Chondrocyte (in vitro differentiated cells): ENCODE data around the gene AKAP8L. TPM values are rescaled to one million over a fixed set of nuclear protein-coding genes. Genes with fewer than 3 reads are reported as not detected.

Experiments
- DNase-seq: peaks from one replicate; pipeline ENCODE4 v3.0.0; 2021; ENCODE audit warnings: mixed read lengths, low spot score
- H3K27ac Mint-ChIP-seq: one replicate; pipeline ENCODE4 v1.8.0; 2021; ENCODE audit warnings: mild to moderate bottlenecking, moderate library complexity, mixed read lengths; ENCODE audit not compliant: unreplicated experiment
- H3K27me3 Mint-ChIP-seq: 2 replicates; pipeline ENCODE4 v1.8.0; 2021; ENCODE audit warnings: low read depth, mixed read lengths
- H3K36me3 Mint-ChIP-seq: 2 replicates; pipeline ENCODE4 v1.8.0; 2021; ENCODE audit warnings: low read depth, mixed read lengths
- H3K4me1 Mint-ChIP-seq: 2 replicates; pipeline ENCODE4 v1.8.0; 2021; ENCODE audit warnings: low read depth, mild to moderate bottlenecking, mixed read lengths
- H3K4me3 Mint-ChIP-seq: one replicate; pipeline ENCODE4 v1.8.0; 2021; ENCODE audit warnings: mild to moderate bottlenecking, moderate library complexity, mixed read lengths; ENCODE audit not compliant: unreplicated experiment
- H3K9me3 Mint-ChIP-seq: 2 replicates; pipeline ENCODE4 v1.8.0; 2021; ENCODE audit warnings: low read depth, mixed read lengths
- total RNA-seq: library from RNA; stranded (reverse); gene quantifications from 3 replicates; pipeline ENCODE4 v1.2.1, GENCODE V29; 2021
- TF ChIP-seq, protein P1 (sequence below): fragments of 200-600 bp; sonication (generic); IDR thresholded peaks from 2 replicates; pipeline ENCODE4 v1.5.0; 2021; ENCODE audit warnings: antibody characterized with exemption, mild to moderate bottlenecking, moderate library complexity

The AKAP8L gene
- total RNA-seq, 1 donor from 2014 or later: 76.0 TPM

GRCh38 chr19:15372891-15373301, 45.9 kb downstream of the AKAP8L start:
- TF ChIP-seq, protein P1, sequence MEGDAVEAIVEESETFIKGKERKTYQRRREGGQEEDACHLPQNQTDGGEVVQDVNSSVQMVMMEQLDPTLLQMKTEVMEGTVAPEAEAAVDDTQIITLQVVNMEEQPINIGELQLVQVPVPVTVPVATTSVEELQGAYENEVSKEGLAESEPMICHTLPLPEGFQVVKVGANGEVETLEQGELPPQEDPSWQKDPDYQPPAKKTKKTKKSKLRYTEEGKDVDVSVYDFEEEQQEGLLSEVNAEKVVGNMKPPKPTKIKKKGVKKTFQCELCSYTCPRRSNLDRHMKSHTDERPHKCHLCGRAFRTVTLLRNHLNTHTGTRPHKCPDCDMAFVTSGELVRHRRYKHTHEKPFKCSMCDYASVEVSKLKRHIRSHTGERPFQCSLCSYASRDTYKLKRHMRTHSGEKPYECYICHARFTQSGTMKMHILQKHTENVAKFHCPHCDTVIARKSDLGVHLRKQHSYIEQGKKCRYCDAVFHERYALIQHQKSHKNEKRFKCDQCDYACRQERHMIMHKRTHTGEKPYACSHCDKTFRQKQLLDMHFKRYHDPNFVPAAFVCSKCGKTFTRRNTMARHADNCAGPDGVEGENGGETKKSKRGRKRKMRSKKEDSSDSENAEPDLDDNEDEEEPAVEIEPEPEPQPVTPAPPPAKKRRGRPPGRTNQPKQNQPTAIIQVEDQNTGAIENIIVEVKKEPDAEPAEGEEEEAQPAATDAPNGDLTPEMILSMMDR: no peak
- H3K36me3 Mint-ChIP-seq: peaks cover 13% of the 10 kb centered on the region
- H3K4me3 Mint-ChIP-seq: no peak overlapping the region
- H3K27me3 Mint-ChIP-seq: no peaks in the 10 kb centered on the region
- H3K9me3 Mint-ChIP-seq: no peaks in the 10 kb centered on the region
- H3K4me1 Mint-ChIP-seq: peaks cover 23% of the 10 kb centered on the region
- peak; percentile 87 for DNase-seq
- no peak overlapping the region for H3K27ac Mint-ChIP-seq

DNA sequence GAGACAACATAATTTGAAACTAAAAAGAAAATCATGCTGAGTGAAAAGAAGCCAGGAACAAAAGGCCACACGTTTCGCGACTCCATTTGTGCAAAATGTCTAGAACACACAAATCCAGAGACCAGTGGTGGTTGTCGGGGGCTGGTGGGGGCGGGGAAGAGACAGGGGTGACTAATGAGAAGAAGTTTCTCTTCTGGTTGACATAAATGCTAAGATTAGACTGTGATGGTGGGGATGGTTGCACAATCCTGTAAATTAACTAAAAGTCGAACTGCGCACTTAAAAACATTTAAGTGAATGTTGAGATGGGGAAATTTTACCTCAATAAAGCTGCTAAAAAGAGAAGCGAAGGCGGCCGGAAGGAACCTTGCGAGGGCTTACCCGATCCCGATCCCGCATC, 46.3 kb downstream of the AKAP8L start:
- Mint-ChIP-seq H3K27ac (no peak overlapping the region), H3K9me3 (no peaks in the 10 kb centered on the region), H3K27me3 (no peaks in the 10 kb centered on the region), H3K4me1 (peaks cover 19% of the 10 kb centered on the region), H3K4me3 (no peak overlapping the region), H3K36me3 (peaks cover 16% of the 10 kb centered on the region)
- TF ChIP-seq, protein P1: no peak
- no peak for DNase-seq

- no peaks in the 10 kb centered on the region for H3K9me3 Mint-ChIP-seq
- peaks cover 13% of the 10 kb centered on the region for H3K4me1 Mint-ChIP-seq
- DNase-seq: peak; percentile 61
- H3K27me3 Mint-ChIP-seq: no peaks in the 10 kb centered on the region
- H3K27ac Mint-ChIP-seq: no peak overlapping the region
- peaks cover 16% of the 10 kb centered on the region for H3K36me3 Mint-ChIP-seq
- TF ChIP-seq, protein P1: no peak
- no peak overlapping the region for H3K4me3 Mint-ChIP-seq
Observed at GRCh38 chr19:15371786-15372380, 46.9 kb downstream of the AKAP8L start.

DNA sequence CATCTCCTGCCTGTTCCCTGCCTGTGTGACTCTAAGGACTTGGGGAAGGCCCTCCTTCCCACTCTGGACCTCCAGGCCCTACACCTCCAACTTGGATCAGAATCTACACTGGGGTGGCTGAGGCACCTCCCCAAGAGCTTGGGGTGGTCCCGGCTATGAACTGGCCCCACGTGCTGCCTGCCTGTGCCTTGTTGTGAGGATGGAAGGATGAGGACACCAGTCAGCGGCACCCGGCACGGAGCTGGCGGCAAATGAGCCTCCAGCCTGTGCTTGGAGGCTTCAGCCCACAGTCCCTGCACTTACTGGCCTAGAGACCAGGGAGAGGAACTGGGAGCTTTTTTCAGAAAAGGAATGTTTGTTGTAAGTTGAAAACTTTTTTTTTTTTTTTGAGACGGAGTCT, 47.7 kb downstream of the AKAP8L start:
- Mint-ChIP-seq H3K4me1 (peaks cover 8% of the 10 kb centered on the region), H3K4me3 (no peak overlapping the region), H3K27me3 (no peaks in the 10 kb centered on the region), H3K9me3 (no peaks in the 10 kb centered on the region), H3K27ac (no peak overlapping the region), H3K36me3 (peaks cover 18% of the 10 kb centered on the region)
- TF ChIP-seq, protein P1: no peak
- peak; percentile 65 for DNase-seq

- Mint-ChIP-seq H3K4me1 (no peaks in the 10 kb centered on the region), H3K27me3 (no peaks in the 10 kb centered on the region), H3K27ac (no peak overlapping the region), H3K36me3 (peaks cover 22% of the 10 kb centered on the region), H3K9me3 (no peaks in the 10 kb centered on the region), H3K4me3 (no peak overlapping the region)
- TF ChIP-seq, protein P1: no peak
- DNase-seq: no peak
Observed at GRCh38 chr19:15369594-15369891, 49.2 kb downstream of the AKAP8L start.
